ENCODE data around the gene DEPP1. TPM values are rescaled to one million over a fixed set of nuclear protein-coding genes. Genes with fewer than 3 reads are reported as not detected.

The DEPP1 gene
- polyA plus RNA-seq, 4 donors: 4.0 to 39.4 (median 6.0) TPM

- FAIRE-seq: no peak
- Histone ChIP-seq H3K9me3 (ENCODE audit: control insufficient read depth in 2 of 2, insufficient read depth in 1 of 2, low read depth in 1 of 2, low read length in 1 of 2) (peaks cover 0 to 2% of the 10 kb centered on the region in 2 donors), H3K4me3 (ENCODE audit: low read depth in 1 of 3, low read length in 3 of 3) (no peak overlapping the region), H3K4me1 (ENCODE audit: control insufficient read depth in 3 of 3, insufficient read depth in 2 of 3, low read depth in 1 of 3, low read length in 2 of 3) (peaks cover 2 to 38% (median 5%) of the 10 kb centered on the region in 3 donors), H3K27ac (ENCODE audit: low read depth in 1 of 3, low read length in 2 of 3) (no peak overlapping the region), H3K27me3 (ENCODE audit: control insufficient read depth in 3 of 3, insufficient read depth in 3 of 3, low read length in 3 of 3) (no peaks in the 10 kb centered on the region), H3K36me3 (ENCODE audit: control insufficient read depth in 3 of 3, insufficient read depth in 2 of 3, low read depth in 1 of 3, low read length in 3 of 3) (peaks cover 0 to 13% (median 2%) of the 10 kb centered on the region in 3 donors)
- no peak for DNase-seq
- 73 to 84% (median 76%) methylated on average over 7 of the region's 7 CpGs for WGBS, 3 donors
These were observed 26.9 kb downstream of the DEPP1 start for GRCh38 chr10:44951576-44952226.

- peak overlapping the region in 1 of 3 donors; percentile 73 for H3K27ac ChIP-seq (ENCODE audit: low read depth in 1 of 3, low read length in 2 of 3)
- no peak for DNase-seq
- H3K27me3 ChIP-seq (ENCODE audit: control insufficient read depth in 3 of 3, insufficient read depth in 3 of 3, low read length in 3 of 3): no peaks in the 10 kb centered on the region
- H3K9me3 ChIP-seq (ENCODE audit: control insufficient read depth in 2 of 2, insufficient read depth in 1 of 2, low read depth in 1 of 2, low read length in 1 of 2): no peaks in the 10 kb centered on the region
- no peak overlapping the region for H3K4me3 ChIP-seq (ENCODE audit: low read depth in 1 of 3, low read length in 3 of 3)
- peaks cover 2 to 45% (median 5%) of the 10 kb centered on the region in 3 donors for H3K4me1 ChIP-seq (ENCODE audit: control insufficient read depth in 3 of 3, insufficient read depth in 2 of 3, low read depth in 1 of 3, low read length in 2 of 3)
- peaks cover 0 to 5% (median 2%) of the 10 kb centered on the region in 3 donors for H3K36me3 ChIP-seq (ENCODE audit: control insufficient read depth in 3 of 3, insufficient read depth in 2 of 3, low read depth in 1 of 3, low read length in 3 of 3)
- 89 to 92% (median 89%) methylated on average over 10 of the region's 10 CpGs for WGBS, 3 donors
- FAIRE-seq: no peak
These were observed 28.0 kb downstream of the DEPP1 start for GRCh38 chr10:44950326-44951225.

- peak overlapping the region in 1 of 3 donors; percentile 73 for H3K27ac ChIP-seq (ENCODE audit: low read depth in 1 of 3, low read length in 2 of 3)
- peaks cover 2 to 45% (median 5%) of the 10 kb centered on the region in 3 donors for H3K4me1 ChIP-seq (ENCODE audit: control insufficient read depth in 3 of 3, insufficient read depth in 2 of 3, low read depth in 1 of 3, low read length in 2 of 3)
- no peaks in the 10 kb centered on the region for H3K9me3 ChIP-seq (ENCODE audit: control insufficient read depth in 2 of 2, insufficient read depth in 1 of 2, low read depth in 1 of 2, low read length in 1 of 2)
- DNase-seq (peak; percentile 64 to 72), FAIRE-seq (no peak)
- no peaks in the 10 kb centered on the region for H3K27me3 ChIP-seq (ENCODE audit: control insufficient read depth in 3 of 3, insufficient read depth in 3 of 3, low read length in 3 of 3)
- no peak overlapping the region for H3K4me3 ChIP-seq (ENCODE audit: low read depth in 1 of 3, low read length in 3 of 3)
- H3K36me3 ChIP-seq (ENCODE audit: control insufficient read depth in 3 of 3, insufficient read depth in 2 of 3, low read depth in 1 of 3, low read length in 3 of 3): peaks cover 0 to 5% (median 2%) of the 10 kb centered on the region in 3 donors
- 6 to 55% (median 37%) methylated on average over 3 of the region's 3 CpGs for WGBS, 3 donors
These were observed 28.7 kb downstream of the DEPP1 start for GRCh38 chr10:44949915-44950314.

DNA sequence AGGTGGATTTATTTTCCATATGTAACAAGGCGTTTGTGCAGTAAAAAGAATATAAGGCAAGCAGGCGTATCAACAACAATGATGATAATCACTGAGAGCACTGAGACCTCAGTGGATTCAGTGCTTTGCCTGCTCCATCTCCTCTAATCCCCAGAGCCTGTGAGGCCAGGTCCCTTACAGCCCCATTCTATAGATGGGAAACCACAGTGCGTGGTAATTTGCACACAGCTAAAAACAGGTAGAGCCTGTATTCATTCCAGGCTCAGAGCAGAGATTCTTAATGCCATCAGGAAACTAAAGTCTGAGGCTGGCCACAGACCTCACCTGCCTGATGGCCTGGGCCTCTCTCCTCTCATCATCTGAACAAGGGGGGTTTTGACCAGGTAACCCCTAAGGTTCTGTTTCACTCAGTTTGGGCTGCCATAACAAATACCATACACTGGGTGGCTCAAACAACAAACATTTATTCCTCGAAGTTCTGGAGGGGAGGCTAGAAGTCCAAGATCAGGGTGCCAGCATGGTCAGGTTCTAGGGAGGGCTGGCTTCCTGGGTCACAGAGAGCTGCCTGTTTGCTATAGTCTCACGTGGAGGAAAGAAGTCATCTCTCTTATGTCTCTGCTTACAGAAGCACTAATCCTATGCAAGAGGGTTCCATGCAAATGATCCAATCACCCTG, 29.3 kb downstream of the DEPP1 start:
- Histone ChIP-seq H3K36me3 (ENCODE audit: control insufficient read depth in 3 of 3, insufficient read depth in 2 of 3, low read depth in 1 of 3, low read length in 3 of 3) (peaks cover 0 to 2% (median 2%) of the 10 kb centered on the region in 3 donors), H3K27ac (ENCODE audit: low read depth in 1 of 3, low read length in 2 of 3) (peak overlapping the region in 1 of 3 donors; percentile 73), H3K27me3 (ENCODE audit: control insufficient read depth in 3 of 3, insufficient read depth in 3 of 3, low read length in 3 of 3) (no peaks in the 10 kb centered on the region), H3K4me3 (ENCODE audit: low read depth in 1 of 3, low read length in 3 of 3) (no peak overlapping the region), H3K9me3 (ENCODE audit: control insufficient read depth in 2 of 2, insufficient read depth in 1 of 2, low read depth in 1 of 2, low read length in 1 of 2) (no peaks in the 10 kb centered on the region), H3K4me1 (ENCODE audit: control insufficient read depth in 3 of 3, insufficient read depth in 2 of 3, low read depth in 1 of 3, low read length in 2 of 3) (peaks cover 2 to 45% (median 5%) of the 10 kb centered on the region in 3 donors)
- 63 to 69% (median 64%) methylated on average over 5 of the region's 5 CpGs for WGBS, 3 donors
- FAIRE-seq (no peak), DNase-seq (no peak)

GRCh38 chr10:44948642-44949041, 30.0 kb downstream of the DEPP1 start:
- Histone ChIP-seq H3K27me3 (ENCODE audit: control insufficient read depth in 3 of 3, insufficient read depth in 3 of 3, low read length in 3 of 3) (no peaks in the 10 kb centered on the region), H3K4me3 (ENCODE audit: low read depth in 1 of 3, low read length in 3 of 3) (no peak overlapping the region), H3K27ac (ENCODE audit: low read depth in 1 of 3, low read length in 2 of 3) (no peak overlapping the region), H3K9me3 (ENCODE audit: control insufficient read depth in 2 of 2, insufficient read depth in 1 of 2, low read depth in 1 of 2, low read length in 1 of 2) (no peaks in the 10 kb centered on the region), H3K4me1 (ENCODE audit: control insufficient read depth in 3 of 3, insufficient read depth in 2 of 3, low read depth in 1 of 3, low read length in 2 of 3) (peaks cover 2 to 45% (median 5%) of the 10 kb centered on the region in 3 donors), H3K36me3 (ENCODE audit: control insufficient read depth in 3 of 3, insufficient read depth in 2 of 3, low read depth in 1 of 3, low read length in 3 of 3) (peaks cover 0 to 2% (median 0%) of the 10 kb centered on the region in 3 donors)
- no peak for DNase-seq
- 77 to 85% (median 79%) methylated on average over 1 of the region's 1 CpG for WGBS, 3 donors
- no peak for FAIRE-seq

DNA sequence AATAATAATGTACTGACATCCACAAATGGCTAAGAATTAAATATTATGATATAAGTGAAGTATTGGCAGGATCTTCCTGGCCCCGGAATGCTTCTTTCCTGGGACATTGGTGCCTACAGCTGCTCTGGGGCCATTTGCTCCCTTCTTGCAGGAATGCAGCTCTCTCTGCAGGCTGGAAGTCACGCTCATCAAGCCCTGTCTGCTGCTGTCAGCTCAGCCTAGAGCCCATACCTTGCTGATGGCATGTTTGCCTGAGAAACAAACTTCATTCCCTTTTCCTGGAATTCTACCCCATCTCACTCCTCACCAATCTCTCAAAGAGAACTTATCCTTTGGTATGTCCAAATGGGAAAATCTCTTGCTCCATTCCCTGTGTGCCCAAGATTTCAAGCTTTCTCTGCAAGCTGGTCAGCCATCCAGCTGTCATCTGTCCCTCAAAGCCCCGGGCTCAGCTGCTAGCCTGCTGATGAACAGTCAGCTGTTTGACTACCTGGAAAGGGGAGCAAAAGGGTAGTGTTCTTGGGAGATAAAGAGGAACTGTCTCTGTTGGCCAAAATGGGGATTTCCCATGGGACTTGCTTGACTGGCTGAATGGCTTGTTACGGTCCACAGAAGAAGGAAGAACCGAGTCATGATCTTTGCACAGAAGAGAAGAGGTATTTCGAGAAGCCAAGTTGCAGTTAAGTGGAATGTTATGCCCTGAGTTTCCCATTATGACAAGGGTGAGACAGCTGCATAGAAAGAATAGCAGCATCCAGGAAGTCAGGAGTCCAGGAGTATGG, 31.0 kb downstream of the DEPP1 start:
- H3K27me3 ChIP-seq (ENCODE audit: control insufficient read depth in 3 of 3, insufficient read depth in 3 of 3, low read length in 3 of 3): no peaks in the 10 kb centered on the region
- no peak for DNase-seq
- H3K27ac ChIP-seq (ENCODE audit: low read depth in 1 of 3, low read length in 2 of 3): no peak overlapping the region
- peaks cover 0 to 2% (median 0%) of the 10 kb centered on the region in 3 donors for H3K36me3 ChIP-seq (ENCODE audit: control insufficient read depth in 3 of 3, insufficient read depth in 2 of 3, low read depth in 1 of 3, low read length in 3 of 3)
- WGBS, 3 donors: 72 to 81% (median 75%) methylated on average over 6 of the region's 6 CpGs
- H3K4me3 ChIP-seq (ENCODE audit: low read depth in 1 of 3, low read length in 3 of 3): no peak overlapping the region
- H3K4me1 ChIP-seq (ENCODE audit: control insufficient read depth in 3 of 3, insufficient read depth in 2 of 3, low read depth in 1 of 3, low read length in 2 of 3): peaks cover 0 to 45% (median 5%) of the 10 kb centered on the region in 3 donors
- no peak for FAIRE-seq
- no peaks in the 10 kb centered on the region for H3K9me3 ChIP-seq (ENCODE audit: control insufficient read depth in 2 of 2, insufficient read depth in 1 of 2, low read depth in 1 of 2, low read length in 1 of 2)

DNA sequence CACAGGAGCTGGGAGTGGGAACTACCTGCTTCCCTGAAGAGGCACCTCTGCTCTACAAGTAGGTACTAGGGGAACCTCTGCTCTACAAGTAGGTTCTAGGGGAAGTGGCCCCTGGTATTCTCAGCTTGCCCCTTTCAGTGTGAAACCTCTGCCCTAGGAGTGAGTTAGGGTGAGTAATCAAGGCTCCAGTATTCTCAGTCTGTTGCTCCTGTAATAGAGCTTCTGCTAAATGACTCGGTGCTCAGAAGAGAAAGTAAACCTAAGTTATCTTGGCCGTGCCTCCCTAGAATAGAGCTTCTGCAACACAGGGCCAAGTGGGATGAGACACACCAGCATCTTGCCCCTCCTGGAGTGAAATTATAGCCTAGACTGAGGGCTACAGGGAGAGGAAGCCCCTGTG, 32.4 kb downstream of the DEPP1 start:
- WGBS, 3 donors: 18 to 48% (median 36%) methylated on average over 2 of the region's 2 CpGs
- no peak for FAIRE-seq

More for the DNA sequence above, 32.4 kb downstream of the DEPP1 start:
- Histone ChIP-seq H3K9me3 (ENCODE audit: control insufficient read depth in 2 of 2, insufficient read depth in 1 of 2, low read depth in 1 of 2, low read length in 1 of 2) (no peaks in the 10 kb centered on the region), H3K36me3 (ENCODE audit: control insufficient read depth in 3 of 3, insufficient read depth in 2 of 3, low read depth in 1 of 3, low read length in 3 of 3) (peaks cover 0 to 2% (median 0%) of the 10 kb centered on the region in 3 donors), H3K4me3 (ENCODE audit: low read depth in 1 of 3, low read length in 3 of 3) (no peak overlapping the region), H3K27me3 (ENCODE audit: control insufficient read depth in 3 of 3, insufficient read depth in 3 of 3, low read length in 3 of 3) (no peaks in the 10 kb centered on the region), H3K4me1 (ENCODE audit: control insufficient read depth in 3 of 3, insufficient read depth in 2 of 3, low read depth in 1 of 3, low read length in 2 of 3) (peaks cover 0 to 38% (median 5%) of the 10 kb centered on the region in 3 donors), H3K27ac (ENCODE audit: low read depth in 1 of 3, low read length in 2 of 3) (peak overlapping the region in 1 of 3 donors; percentile 52)
- peak; percentile 39 to 48 for DNase-seq
